GM12892 (cell line): Measurements from ENCODE around the gene KIF1C.

Experiments
- DNase-seq: peaks from one replicate; pipeline ENCODE4 v3.0.0; 2011; ENCODE audit not compliant: insufficient read length
- FAIRE-seq: peaks from 2 replicates; lab custom pipeline; 2011; peaks lifted over from hg19 to GRCh38; lab: Jason Lieb, UNC
- POLR2A ChIP-seq: IDR thresholded peaks from 2 replicates; pipeline ENCODE4 v1.6.1; 2011; ENCODE audit warnings: low read depth, low read length, control low read depth
- POLR2AphosphoS5 ChIP-seq: IDR thresholded peaks from 2 replicates; pipeline ENCODE4 v1.6.1; 2011; ENCODE audit warnings: low read depth, low read length, control low read depth
- TAF1 ChIP-seq: IDR thresholded peaks from 2 replicates; pipeline ENCODE4 v1.6.1; 2011; ENCODE audit warnings: low read depth, mild to moderate bottlenecking, control low read depth, low read length, borderline replicate concordance

Gene KIF1C

DNA sequence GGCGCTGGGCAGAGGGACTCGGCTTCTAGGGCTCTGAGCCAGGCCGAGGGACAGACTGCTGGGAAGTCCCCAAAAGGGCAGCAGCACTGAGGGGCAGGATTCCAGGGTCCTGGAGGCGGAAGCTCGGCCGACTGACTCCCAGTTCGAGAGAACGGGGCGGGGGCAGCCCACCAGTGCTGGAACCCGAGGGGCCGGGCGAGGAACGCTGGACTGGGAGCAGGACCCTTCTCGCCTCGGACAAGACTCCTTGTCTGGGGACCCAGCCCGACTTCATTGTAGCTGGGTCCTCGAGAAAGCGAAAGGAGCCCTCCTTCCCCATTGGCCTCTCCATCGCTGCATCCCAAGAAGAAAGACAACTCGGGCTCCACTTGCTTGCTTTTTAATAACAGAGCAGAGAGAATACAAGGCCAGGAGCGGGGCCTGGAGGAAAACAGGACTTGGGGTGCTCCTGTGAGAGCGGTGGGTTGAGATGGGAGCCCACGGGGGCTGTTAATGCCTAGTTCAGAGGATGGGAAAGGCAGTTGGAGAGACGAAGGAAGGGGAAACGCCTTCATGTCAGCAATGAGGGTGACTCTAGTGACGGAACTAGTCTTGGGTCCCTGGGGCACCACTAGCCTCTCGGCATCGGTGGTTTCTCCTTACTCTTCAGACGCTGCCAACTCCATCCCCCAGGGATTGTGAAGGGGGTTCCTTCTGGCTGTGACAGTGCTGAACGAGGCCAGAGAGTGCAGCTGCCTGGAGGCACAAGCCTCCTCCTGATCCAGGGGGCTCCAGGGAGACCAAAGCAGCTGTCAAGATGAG lies 9.8 kb upstream of the KIF1C start:
- FAIRE-seq (peak; percentile 77), DNase-seq (no peak)
- no peak for TF ChIP-seq POLR2AphosphoS5
- no peak for TF ChIP-seq TAF1
- TF ChIP-seq POLR2A = no peak

DNA sequence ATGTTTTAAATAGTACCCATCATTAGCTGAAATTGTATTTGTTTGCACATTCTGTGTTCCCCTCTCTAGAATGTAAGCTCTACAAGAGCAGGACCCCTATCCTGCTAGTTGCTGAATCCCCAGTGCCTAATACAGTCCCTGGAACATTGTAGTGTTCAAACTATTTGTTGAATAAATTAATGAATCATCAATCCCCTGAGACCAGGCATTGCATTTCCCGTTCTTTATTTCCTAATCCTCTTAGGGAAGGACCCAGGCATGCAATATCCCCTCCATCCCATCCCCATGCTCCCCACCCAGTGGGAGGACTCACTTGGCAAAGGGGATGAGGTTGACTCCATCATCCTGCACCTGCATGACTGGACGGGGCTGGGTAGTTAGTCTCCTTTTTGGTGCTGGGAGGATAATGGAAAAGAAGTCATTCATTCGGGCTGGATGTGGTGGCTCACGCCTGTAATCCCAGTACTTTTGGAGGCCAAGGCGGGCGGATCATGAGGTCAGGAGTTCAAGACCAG lies 3.6 kb upstream of the KIF1C start:
- TF ChIP-seq TAF1 = no peak
- no peak for TF ChIP-seq POLR2AphosphoS5
- no peak for TF ChIP-seq POLR2A

GRCh38 chr17:4998027-4998731 lies 429 bp downstream of the KIF1C start:
- TF ChIP-seq POLR2A (no peak), TAF1 (no peak), POLR2AphosphoS5 (no peak)
- no peak for DNase-seq
- no peak for FAIRE-seq

More for the DNA sequence above, 3.6 kb upstream of the KIF1C start:
- no peak for DNase-seq
- no peak for FAIRE-seq

DNA sequence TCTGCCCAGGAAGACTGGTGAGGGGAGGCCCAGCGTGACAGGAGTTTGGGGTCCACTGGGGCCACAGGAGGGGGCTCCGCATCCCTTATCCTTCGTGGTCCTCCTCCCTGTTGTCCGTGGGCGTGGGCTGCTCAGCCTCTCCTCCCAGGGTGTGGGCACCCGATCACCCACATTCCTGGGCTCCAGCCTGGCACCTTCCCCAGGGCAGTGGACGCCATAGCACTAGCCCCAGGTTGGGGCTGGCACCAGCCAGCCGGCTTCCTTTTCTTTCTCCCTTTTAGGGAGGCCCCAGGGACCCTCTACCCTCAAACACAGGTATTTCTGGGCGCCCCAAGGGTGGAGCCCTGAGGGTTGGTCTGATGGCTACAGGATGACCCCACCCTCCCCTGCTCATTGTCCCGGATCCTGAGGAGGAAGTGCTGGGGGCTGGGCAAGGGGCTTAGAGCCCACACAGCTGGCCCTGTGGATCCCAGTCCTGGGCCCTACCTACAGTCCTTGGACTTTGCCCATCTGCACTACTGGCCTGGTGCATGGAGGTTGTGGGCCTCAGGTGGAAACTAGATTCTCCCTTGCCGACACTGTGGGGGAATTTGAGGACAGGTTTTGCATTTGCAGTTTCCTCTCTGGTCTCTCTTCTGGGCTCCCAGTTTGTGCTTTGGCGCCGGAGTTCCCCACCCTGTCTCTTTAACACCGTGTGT lies 1.1 kb downstream of the KIF1C start:
- TF ChIP-seq POLR2AphosphoS5 = no peak
- TF ChIP-seq POLR2A = no peak
- TF ChIP-seq TAF1 = no peak
- peak; percentile 82 for FAIRE-seq
- no peak for DNase-seq

DNA sequence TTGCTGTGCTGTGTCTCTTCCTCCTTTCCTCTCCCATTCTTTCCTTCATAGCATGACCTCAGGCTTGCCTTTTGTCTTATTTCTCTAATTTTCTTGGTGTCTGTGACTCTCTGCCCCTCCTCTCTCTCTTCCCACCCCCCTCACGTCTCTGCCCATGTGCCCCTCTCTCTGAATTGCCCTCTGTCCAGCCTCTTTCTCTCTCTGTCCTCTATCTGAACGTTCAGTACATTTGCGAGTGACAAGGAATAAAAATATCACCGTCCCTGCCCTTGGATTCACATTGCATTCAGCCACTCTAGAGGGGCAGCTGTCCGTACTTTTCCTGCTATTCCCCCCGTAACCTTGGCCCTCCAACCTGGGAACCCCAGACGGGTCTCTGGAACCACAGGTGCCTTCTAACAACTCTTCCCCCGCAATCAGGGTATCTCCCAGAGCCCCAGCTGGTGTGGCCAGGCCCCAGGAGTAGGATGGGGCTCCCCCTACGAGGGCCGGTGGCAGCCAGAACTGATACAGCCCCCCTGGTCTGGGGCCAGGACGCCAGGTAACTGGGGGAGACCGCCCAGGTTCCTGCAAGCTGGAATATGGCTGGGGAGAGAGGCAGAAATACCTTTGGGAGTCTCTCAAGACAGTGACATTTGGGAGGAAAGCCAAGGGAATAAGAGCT lies 1.8 kb downstream of the KIF1C start:
- DNase-seq (no peak), FAIRE-seq (no peak)
- no peak for TF ChIP-seq TAF1
- no peak for TF ChIP-seq POLR2AphosphoS5
- no peak for TF ChIP-seq POLR2A

DNA sequence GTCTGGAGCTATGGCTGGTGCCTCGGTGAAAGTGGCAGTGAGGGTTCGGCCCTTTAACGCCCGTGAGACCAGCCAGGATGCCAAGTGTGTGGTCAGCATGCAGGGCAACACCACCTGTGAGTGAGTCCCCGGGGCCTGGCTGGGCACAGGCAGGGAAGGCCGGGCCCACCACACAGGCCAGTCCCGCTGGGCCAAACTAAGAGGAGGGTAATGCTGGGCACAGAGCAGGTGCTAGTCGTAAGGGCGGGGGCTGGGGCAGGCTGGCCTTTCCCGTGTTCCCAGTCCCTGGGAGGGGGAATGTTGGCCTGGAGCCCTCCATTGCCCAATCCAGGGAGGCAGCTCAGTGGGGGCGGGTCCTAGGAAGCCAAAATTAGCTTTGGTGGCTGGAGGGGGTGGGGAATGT lies 2.5 kb downstream of the KIF1C start:
- no peak for DNase-seq
- no peak for FAIRE-seq
- TF ChIP-seq TAF1 = no peak
- no peak for TF ChIP-seq POLR2A

DNA sequence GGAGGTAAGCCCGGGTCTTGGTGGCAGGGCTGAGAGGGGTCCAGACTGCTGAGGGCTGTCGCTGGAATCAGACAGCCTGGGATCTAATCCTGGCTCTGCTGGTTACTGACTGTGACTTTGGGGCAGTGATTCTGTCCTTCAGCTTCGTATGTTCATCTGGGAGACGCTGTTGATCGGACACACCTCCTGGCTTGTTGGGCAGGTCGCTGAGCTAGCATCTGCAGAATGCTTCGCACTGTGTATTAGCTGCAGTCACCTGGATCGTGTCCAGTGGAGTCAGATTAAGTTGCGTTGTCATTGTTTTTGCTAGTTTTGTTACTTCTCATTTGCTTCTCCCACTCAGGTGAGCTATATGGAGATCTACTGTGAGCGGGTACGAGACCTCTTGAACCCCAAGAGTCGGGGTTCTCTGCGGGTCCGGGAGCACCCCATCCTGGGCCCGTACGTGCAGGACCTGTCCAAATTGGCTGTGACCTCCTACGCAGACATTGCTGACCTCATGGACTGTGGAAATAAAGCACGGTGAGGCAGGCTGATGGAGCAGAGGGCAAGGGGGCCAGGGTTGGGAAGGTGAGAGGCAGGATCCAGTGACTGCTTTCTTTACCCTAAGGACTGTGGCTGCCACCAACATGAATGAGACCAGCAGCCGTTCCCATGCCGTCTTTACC lies 4.5 kb downstream of the KIF1C start:
- DNase-seq (no peak), FAIRE-seq (no peak)
- TF ChIP-seq TAF1 (no peak), POLR2AphosphoS5 (no peak), POLR2A (no peak)

GRCh38 chr17:5003214-5003867 lies 5.6 kb downstream of the KIF1C start:
- TF ChIP-seq POLR2A (no peak), POLR2AphosphoS5 (no peak), TAF1 (no peak)
- no peak for FAIRE-seq
- DNase-seq = no peak

GRCh38 chr17:5011928-5012327 lies 14.2 kb downstream of the KIF1C start:
- FAIRE-seq = peak; percentile 93
- DNase-seq = peak; percentile 52
- no peak for TF ChIP-seq TAF1
- TF ChIP-seq POLR2A = no peak
- no peak for TF ChIP-seq POLR2AphosphoS5

- no peak for FAIRE-seq
- TF ChIP-seq TAF1 = no peak
- TF ChIP-seq POLR2A = no peak
- no peak for TF ChIP-seq POLR2AphosphoS5
Measured at GRCh38 chr17:5014357-5014756, 16.6 kb downstream of the KIF1C start.

More at GRCh38 chr17:5014357-5014756, 16.6 kb downstream of the KIF1C start:
- no peak for DNase-seq
